WI38 (cell line): ENCODE results near the gene RXRA.

Experiments used
- H3K4me3 ChIP-seq: 2 replicates; pipeline ENCODE4 v1.5.1; 2011; ENCODE audit warnings: low read depth, mild to moderate bottlenecking, control low read depth, low read length
- CTCF ChIP-seq: IDR thresholded peaks from 2 replicates; pipeline ENCODE4 v1.5.1; 2012; ENCODE audit warnings: low read depth, mild to moderate bottlenecking, control low read depth, low read length

RXRA gene

GRCh38 chr9:134373953-134374300 lies 47.7 kb downstream of the RXRA start:
- TF ChIP-seq CTCF, result no peak
- H3K4me3 ChIP-seq, result no peak overlapping the region

- no peak overlapping the region for H3K4me3 ChIP-seq
- TF ChIP-seq CTCF, result no peak
Observed at GRCh38 chr9:134374301-134375010, 48.2 kb downstream of the RXRA start.

GRCh38 chr9:134375011-134375390 lies 48.7 kb downstream of the RXRA start:
- no peak for TF ChIP-seq CTCF

DNA sequence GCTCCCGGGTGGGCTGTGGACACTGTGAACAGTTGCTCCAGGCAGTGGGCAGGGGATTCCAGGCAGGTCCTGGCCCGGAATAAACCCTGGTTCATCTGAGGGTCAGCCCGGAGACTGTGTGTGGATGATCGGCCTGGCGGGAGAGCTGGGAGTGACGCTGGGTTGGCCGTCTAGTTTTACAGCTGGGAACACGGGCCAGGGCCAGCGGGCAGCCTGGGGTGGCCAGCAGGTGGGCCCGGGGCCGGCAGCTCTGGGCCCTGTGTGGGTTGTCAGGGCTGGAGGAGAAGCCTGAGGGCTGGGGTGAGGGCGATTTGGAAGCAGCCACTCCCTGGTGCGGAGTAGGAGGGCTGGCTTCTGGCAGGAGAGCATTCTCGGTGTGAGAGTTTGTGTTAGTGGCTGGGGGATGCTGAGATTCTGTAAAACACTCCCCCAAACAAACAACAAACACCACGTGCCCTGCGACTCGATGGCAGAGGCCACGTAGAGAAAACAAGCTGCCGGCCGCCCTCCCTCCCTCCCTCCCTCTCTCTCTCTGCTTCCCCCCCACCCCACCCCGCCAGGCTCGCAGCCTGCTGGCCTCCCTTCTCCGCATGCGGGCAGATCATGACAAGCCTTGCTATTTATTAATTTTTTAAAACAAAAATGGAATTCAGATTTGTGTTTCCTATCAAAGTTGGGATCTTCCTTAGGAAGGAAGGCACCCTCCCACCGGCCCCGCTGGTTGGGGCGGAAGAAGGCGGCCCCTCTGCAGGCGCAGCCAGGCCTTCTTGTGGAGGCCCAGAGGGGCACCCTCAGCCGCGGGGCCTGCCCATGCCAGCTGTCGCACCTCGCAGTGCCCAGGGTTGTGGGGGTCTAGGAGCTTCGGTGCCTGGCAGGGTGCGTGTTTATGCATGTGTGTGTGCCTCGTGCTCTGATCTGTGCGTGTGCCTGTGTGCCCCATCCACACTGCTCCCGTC lies 49.5 kb downstream of the RXRA start:
- TF ChIP-seq CTCF, result no peak
- H3K4me3 ChIP-seq, result no peak overlapping the region

More at GRCh38 chr9:134375011-134375390, 48.7 kb downstream of the RXRA start:
- H3K4me3 ChIP-seq, result no peak overlapping the region

DNA sequence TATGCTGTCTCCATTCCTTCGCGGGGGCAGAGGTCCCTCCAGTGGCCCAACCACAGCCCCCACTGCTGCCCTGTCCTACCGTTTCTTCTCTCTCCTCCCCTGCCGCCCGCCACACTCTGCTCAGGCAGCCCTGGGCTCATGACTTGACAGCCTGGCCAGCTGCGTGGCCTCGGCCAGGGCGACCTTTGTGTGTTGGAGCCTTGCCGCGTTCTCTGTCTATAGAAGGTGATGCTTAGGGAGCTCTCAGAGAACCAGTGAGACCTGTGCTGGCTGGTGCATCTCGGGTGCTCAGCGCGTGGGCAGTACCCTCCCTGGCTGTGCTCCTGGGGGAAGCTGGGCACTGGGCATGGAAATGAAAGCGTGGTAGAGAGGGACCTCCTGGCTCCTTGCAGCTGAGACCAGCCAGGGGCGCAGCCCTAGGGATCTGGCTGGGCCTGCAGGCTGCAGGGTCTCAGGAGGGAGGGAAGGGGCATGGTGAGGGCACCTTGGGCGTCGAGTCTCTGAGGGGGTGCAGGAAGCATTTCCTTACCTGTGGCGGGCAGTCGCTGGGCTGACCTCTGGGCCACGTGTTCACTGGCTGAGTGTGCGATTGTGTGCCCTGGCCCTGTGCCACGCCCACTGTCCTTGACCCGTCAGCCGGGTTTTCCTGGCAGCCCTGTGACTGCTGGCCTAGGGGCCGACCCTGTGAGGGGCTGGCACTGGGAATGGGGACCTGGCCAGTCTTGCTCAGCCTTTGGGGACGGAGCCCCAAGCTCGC lies 50.3 kb downstream of the RXRA start:
- no peak overlapping the region for H3K4me3 ChIP-seq
- no peak for TF ChIP-seq CTCF

DNA sequence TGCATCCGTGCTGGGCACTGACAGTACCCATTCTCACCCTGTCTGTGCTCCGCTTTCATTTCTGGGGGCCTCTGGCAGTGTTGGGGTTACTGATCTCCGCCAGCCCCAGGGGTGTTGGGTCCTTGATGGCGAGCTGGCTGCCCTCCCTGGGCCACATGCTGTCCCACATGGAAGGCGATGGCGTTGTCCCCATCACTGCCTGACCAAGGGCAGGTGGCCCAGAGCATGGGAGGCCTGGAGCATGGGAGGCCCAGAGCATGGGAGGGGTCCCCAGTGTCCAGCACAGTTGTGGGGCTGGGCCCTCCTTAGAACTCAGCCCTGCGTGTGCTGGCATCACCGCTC lies 50.9 kb downstream of the RXRA start:
- no peak for TF ChIP-seq CTCF
- H3K4me3 ChIP-seq, result no peak overlapping the region
